ENCODE measurements around the gene DNAL1.

DNAL1 gene

DNA sequence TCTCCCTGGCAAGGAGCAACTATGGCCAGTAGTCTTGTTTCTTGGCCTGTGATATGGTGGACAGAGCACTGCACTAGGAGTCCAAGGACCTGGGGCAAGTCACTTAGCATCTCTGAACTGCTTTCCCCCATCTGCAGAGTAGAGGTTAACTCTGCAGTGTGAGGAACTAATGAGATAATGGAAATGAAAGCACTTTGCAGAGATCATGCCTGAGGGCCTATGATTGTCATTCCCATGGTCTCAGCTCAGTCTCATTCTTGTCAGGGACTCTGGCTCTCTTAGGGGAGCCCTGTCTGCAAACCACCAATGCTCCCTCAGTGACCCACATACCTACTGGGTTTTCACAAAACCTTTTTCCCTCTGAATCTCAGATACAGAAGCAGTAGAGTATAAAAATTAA lies 75.8 kb downstream of the DNAL1 start:
- no peak overlapping the region for H3K27ac ChIP-seq
- TF ChIP-seq, protein P1, sequence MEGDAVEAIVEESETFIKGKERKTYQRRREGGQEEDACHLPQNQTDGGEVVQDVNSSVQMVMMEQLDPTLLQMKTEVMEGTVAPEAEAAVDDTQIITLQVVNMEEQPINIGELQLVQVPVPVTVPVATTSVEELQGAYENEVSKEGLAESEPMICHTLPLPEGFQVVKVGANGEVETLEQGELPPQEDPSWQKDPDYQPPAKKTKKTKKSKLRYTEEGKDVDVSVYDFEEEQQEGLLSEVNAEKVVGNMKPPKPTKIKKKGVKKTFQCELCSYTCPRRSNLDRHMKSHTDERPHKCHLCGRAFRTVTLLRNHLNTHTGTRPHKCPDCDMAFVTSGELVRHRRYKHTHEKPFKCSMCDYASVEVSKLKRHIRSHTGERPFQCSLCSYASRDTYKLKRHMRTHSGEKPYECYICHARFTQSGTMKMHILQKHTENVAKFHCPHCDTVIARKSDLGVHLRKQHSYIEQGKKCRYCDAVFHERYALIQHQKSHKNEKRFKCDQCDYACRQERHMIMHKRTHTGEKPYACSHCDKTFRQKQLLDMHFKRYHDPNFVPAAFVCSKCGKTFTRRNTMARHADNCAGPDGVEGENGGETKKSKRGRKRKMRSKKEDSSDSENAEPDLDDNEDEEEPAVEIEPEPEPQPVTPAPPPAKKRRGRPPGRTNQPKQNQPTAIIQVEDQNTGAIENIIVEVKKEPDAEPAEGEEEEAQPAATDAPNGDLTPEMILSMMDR (IDR thresholded peaks at IDR 0.05) = no peak
- no peak for TF ChIP-seq ZFX (IDR thresholded peaks at IDR 0.05; ENCODE audit: borderline replicate concordance)

DNA sequence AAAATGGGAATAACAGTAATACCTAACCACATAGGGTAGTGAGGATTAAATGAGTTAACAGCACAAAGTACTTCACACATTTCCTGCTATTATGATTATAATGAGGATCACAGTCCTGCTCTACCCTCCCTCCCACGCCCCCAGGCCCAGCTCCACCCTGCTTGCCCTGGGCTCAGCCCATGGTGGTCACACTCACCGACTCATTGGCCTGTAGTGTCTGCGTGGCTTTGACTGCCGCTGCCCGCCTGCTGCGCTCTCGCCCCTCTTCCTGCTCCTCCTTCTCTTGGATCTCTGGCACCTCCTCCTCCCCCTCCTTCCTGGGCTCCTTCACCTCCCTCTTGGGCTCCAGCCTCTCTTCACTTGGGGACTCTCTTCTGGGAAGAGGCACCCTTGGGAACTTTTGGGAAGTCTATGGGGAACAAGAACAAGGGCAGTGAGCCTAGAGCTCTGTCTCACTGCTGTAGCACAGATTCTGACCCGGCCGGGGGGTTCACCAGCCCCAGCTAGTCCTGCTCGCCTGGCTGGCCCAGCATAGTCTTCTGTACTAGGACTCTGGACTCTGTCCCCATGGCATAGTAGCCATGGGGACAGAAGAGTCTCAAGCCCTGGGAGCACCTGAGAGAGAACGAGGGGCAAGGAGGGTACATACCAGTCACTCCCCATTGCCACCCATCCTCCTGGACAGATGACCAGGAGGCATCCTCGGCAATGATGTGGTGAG lies 76.5 kb downstream of the DNAL1 start:
- H3K27ac ChIP-seq = no peak overlapping the region
- no peak for TF ChIP-seq ZFX (IDR thresholded peaks at IDR 0.05; ENCODE audit: borderline replicate concordance)
- TF ChIP-seq, protein P1 (IDR thresholded peaks at IDR 0.05) = no peak

- no peak overlapping the region for H3K27ac ChIP-seq
- TF ChIP-seq ZFX (IDR thresholded peaks at IDR 0.05; ENCODE audit: borderline replicate concordance) = no peak
Observed at GRCh38 chr14:73722581-73722980, 77.8 kb downstream of the DNAL1 start.

DNA sequence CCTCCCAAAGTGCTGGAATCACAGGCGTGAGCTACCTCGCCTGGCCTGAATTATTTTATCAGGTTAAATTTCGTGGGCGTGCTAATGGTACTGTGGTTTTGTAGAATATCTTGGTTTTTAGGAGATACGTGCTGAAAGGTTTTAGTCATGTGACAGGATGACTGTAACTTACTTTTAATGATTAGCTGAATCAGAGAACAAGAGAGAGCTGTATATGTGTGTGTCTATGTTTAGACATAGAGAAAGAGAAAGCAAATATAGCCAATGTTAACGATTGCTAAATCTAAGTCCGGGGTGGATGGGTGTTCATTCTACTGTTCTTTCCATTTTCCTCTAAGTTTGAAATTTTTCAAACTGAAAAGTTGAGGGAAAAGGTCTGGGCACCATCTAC lies 78.6 kb downstream of the DNAL1 start:
- H3K27ac ChIP-seq = no peak overlapping the region
- TF ChIP-seq, protein P1 (IDR thresholded peaks at IDR 0.05) = no peak
- TF ChIP-seq ZFX (IDR thresholded peaks at IDR 0.05; ENCODE audit: borderline replicate concordance) = no peak

GRCh38 chr14:73723797-73724661 lies 79.2 kb downstream of the DNAL1 start:
- TF ChIP-seq, protein P1 (IDR thresholded peaks at IDR 0.05) = no peak
- no peak for TF ChIP-seq ZFX (IDR thresholded peaks at IDR 0.05; ENCODE audit: borderline replicate concordance)
- H3K27ac ChIP-seq = 0 out of 2 replicates have a peak overlapping the region, but pooled peaks have one; percentile 24

DNA sequence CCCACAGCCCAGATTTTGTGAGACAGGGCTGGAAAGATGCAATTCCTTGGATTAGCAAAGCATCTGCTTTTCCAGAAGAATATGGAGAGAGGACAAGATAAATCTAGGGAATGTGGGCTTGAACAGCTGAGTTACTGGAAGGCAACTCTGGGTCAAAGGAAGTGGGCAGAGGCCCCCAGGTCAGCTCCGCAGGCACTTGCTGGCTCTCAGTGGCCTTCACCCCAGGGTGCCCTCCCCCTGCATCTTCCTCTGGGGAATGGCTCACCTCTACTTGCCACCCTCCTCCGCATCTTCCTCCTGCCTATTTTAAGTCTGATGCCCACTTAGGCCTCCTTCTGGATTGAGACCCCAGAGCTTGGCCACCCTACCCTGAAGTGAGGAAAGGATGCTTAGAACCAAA lies 79.9 kb downstream of the DNAL1 start:
- H3K27ac ChIP-seq = no peak overlapping the region
- TF ChIP-seq, protein P1 (IDR thresholded peaks at IDR 0.05) = no peak
- TF ChIP-seq ZFX (IDR thresholded peaks at IDR 0.05; ENCODE audit: borderline replicate concordance) = no peak

- TF ChIP-seq ZFX (IDR thresholded peaks at IDR 0.05; ENCODE audit: borderline replicate concordance) = no peak
- TF ChIP-seq, protein P1 (IDR thresholded peaks at IDR 0.05) = no peak
- no peak overlapping the region for H3K27ac ChIP-seq
Observed at GRCh38 chr14:73725116-73726024, 80.6 kb downstream of the DNAL1 start.
